Smooth muscle cell (in vitro differentiated cells): ENCODE data around the gene PRM3. TPM values are rescaled to one million over a fixed set of nuclear protein-coding genes. Genes with fewer than 3 reads are reported as not detected.
"Not testable (repeated sequence)": the region's sequence is repeated elsewhere in the genome, so short reads cannot be mapped to it uniquely, and the experiment has no call there.

Source experiments
- DNase-seq: peaks from one replicate; lab custom pipeline; 2025; ENCODE audit not compliant: unreplicated experiment; lab: John Stamatoyannopoulos, UW
- H2AFZ ChIP-seq: fragments of 200-600 bp; sonication (generic); 2 replicates; pipeline ENCODE4 v1.6.0; 2016; ENCODE audit warnings: antibody characterized with exemption, low read depth, mild to moderate bottlenecking
- H3F3A ChIP-seq: fragments of 200-600 bp; sonication (generic); 2 replicates; pipeline ENCODE4 v1.6.0; 2017; ENCODE audit warnings: antibody characterized with exemption, low read depth
- H3K27ac ChIP-seq: fragments of 200-600 bp; sonication (generic); 2 replicates; pipeline ENCODE4 v1.5.1; 2016; ENCODE audit warnings: low read depth, mild to moderate bottlenecking
- H3K27me3 ChIP-seq: fragments of 200-600 bp; sonication (generic); 2 replicates; pipeline ENCODE4 v1.6.1; 2016; ENCODE audit warnings: low read depth, mild to moderate bottlenecking
- H3K36me3 ChIP-seq: fragments of 200-600 bp; sonication (generic); 2 replicates; pipeline ENCODE4 v1.5.1; 2016; ENCODE audit warnings: low read depth
- H3K4me1 ChIP-seq: fragments of 200-600 bp; sonication (generic); 2 replicates; pipeline ENCODE4 v1.5.1; 2016; ENCODE audit warnings: low read depth
- H3K4me2 ChIP-seq: fragments of 200-600 bp; sonication (generic); 2 replicates; pipeline ENCODE4 v1.6.0; 2016; ENCODE audit warnings: mild to moderate bottlenecking
- H3K4me3 ChIP-seq: fragments of 200-600 bp; sonication (generic); 2 replicates; pipeline ENCODE4 v1.5.1; 2016; ENCODE audit warnings: mild to moderate bottlenecking
- H3K79me2 ChIP-seq: fragments of 200-600 bp; sonication (generic); 2 replicates; pipeline ENCODE4 v1.6.0; 2016; ENCODE audit warnings: low read depth, mild to moderate bottlenecking
- H3K9ac ChIP-seq: fragments of 200-600 bp; sonication (generic); 2 replicates; pipeline ENCODE4 v1.6.0; 2016; ENCODE audit warnings: low read depth
- H3K9me3 ChIP-seq: fragments of 200-600 bp; sonication (generic); replicated peaks from 2 replicates; pipeline ENCODE4 v1.5.1; 2016; ENCODE audit warnings: low read depth
- H4K20me1 ChIP-seq: fragments of 200-600 bp; sonication (generic); 2 replicates; pipeline ENCODE4 v1.6.0; 2016; ENCODE audit warnings: low read depth
- WGBS: methylation state at CpG from one replicate; pipeline ENCODE4 v1.1.7; 2016; ENCODE audit warnings: low lambda C conversion rate; 5-methylcytosine and 5-hydroxymethylcytosine counted together
- polyA plus RNA-seq: library from polyadenylated mRNA; unstranded; fragments of >200 nt; fragmentation: Nextera tagmentation; extraction: Ambion mirVana; gene quantifications from 2 replicates; pipeline ENCODE4 v1.2.1, GENCODE V29; 2016
- total RNA-seq: library from RNA; depleted of rRNA; stranded (reverse); fragments of >200 nt; gene quantifications from 2 replicates; pipeline ENCODE4 v1.2.3, GENCODE V29; 2014
- TF ChIP-seq, protein P1 (sequence below): fragments of 200-600 bp; sonication (generic); IDR thresholded peaks from 2 replicates; pipeline ENCODE4 v1.5.1; 2017; ENCODE audit warnings: borderline replicate concordance, mild to moderate bottlenecking, antibody characterized with exemption; ENCODE audit not compliant: insufficient read depth, poor library complexity, severe bottlenecking

PRM3 gene
- total and polyA plus RNA-seq, 2 experiments from 2014 or later: not detected

DNA sequence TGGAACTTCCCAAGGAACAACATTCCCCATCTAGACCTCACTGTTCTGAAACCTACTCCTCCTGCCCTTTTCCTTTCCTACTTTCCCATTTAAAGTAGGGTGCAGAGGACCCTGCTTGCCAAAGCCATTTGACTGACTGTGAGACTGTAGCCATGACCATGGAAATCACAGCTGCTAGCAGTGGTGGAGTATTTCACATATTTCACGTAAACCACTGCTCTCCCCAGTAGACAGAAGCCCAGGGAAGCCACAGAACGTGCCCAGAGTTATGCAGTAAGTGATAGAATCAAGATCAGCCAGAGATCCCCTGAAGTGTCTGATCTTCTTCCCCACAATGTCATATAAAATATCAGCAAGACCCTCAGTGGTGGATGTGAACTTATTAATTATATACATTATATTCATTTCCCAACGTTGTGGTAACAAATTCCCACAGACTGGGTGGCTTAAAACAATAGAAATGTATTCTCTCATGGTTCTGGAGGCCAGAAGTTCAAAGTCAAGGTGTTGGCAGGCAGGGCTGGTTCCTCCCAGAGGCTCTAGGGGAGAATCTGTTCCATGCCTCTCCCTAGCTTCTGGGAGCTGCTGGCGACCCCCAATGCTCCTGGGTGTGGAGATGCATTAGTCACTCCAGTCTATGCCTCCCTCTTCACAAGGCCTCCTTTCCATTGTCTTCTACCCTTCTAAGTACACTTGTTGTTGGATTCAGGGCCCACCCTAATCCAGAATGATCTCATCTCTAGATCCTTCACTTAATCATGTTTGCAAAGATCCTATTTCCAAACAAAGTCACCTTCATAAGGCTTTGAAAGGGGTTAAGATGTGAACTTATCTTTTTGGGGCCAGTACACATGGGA lies 28.4 kb upstream of the PRM3 start:
- H3K4me1 ChIP-seq: no peaks in the 10 kb centered on the region
- no peak overlapping the region for H3K27ac ChIP-seq
- H3K9ac ChIP-seq: no peak overlapping the region
- H3K4me3 ChIP-seq: no peak overlapping the region
- no peak overlapping the region for H3K4me2 ChIP-seq
- no peaks in the 10 kb centered on the region for H3F3A ChIP-seq
- no peak overlapping the region for H2AFZ ChIP-seq
- no peak for DNase-seq
- H3K9me3 ChIP-seq: no peaks in the 10 kb centered on the region
- WGBS: 69% methylated on average over 4 of the region's 4 CpGs
- no peaks in the 10 kb centered on the region for H4K20me1 ChIP-seq
- no peaks in the 10 kb centered on the region for H3K79me2 ChIP-seq
- TF ChIP-seq, protein P1, sequence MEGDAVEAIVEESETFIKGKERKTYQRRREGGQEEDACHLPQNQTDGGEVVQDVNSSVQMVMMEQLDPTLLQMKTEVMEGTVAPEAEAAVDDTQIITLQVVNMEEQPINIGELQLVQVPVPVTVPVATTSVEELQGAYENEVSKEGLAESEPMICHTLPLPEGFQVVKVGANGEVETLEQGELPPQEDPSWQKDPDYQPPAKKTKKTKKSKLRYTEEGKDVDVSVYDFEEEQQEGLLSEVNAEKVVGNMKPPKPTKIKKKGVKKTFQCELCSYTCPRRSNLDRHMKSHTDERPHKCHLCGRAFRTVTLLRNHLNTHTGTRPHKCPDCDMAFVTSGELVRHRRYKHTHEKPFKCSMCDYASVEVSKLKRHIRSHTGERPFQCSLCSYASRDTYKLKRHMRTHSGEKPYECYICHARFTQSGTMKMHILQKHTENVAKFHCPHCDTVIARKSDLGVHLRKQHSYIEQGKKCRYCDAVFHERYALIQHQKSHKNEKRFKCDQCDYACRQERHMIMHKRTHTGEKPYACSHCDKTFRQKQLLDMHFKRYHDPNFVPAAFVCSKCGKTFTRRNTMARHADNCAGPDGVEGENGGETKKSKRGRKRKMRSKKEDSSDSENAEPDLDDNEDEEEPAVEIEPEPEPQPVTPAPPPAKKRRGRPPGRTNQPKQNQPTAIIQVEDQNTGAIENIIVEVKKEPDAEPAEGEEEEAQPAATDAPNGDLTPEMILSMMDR: no peak
- H3K27me3 ChIP-seq: no peaks in the 10 kb centered on the region
- no peaks in the 10 kb centered on the region for H3K36me3 ChIP-seq

DNA sequence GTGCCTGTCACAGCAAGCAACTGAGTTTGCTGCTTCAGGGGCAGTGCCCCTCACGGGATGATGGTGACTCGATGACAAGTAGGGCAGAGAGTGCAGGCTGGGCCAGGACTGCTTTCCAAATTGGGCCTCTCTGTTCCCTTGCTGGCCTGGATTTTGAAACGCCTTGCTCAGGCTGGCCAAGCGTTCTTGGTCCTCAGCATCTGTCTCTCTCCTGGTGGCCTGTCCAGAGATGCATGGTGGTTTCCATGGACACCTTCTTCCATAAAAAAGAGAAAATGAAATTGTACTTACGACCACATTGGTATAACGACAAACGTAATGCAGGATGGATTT lies 27.1 kb upstream of the PRM3 start:
- DNase-seq: no peak
- H3K27me3 ChIP-seq: no peaks in the 10 kb centered on the region
- H3K4me1 ChIP-seq: no peaks in the 10 kb centered on the region
- 95% methylated on average over 7 of the region's 7 CpGs for WGBS
- no peak overlapping the region for H3K4me3 ChIP-seq
- no peak overlapping the region for H3K27ac ChIP-seq
- no peaks in the 10 kb centered on the region for H4K20me1 ChIP-seq
- no peak overlapping the region for H2AFZ ChIP-seq
- H3K9me3 ChIP-seq: no peaks in the 10 kb centered on the region
- TF ChIP-seq, protein P1: no peak
- no peak overlapping the region for H3K4me2 ChIP-seq
- no peaks in the 10 kb centered on the region for H3K79me2 ChIP-seq
- no peak overlapping the region for H3K9ac ChIP-seq
- H3F3A ChIP-seq: no peaks in the 10 kb centered on the region
- H3K36me3 ChIP-seq: no peaks in the 10 kb centered on the region

DNA sequence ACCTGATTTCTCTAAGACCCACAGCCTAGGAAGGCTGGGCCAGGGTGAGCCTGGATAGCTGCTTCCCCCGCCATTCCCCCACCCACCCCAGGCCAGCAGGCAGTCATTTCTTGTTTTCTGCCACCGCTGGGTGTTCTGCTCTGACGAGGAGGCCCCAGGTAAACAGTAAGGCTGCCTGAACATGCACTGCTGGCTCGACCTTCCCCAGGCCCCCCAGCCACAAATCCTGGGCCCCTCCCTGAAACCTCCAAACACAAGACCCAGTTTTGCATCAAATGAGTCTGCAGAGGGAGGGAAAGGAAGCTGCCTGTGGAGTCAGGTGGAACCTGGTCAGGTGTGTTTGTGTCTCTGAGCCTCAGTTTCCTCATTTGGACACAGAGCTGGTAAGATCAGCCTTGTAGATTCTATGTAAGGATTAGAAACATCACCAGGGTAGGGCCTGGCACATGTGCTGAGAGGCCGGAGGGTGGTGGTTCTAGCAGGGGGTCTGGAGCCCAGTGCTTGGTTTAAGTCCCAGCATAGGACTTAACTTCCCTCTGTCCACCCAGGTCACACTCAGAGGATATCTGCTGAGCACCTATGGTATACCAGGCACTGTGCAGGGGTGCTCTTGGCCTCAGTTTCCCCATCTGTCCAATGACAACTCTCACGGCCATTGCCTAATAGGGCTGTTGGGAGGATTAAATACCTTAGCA lies 26.6 kb upstream of the PRM3 start:
- Histone ChIP-seq H3K4me3 (no peak overlapping the region), H4K20me1 (no peaks in the 10 kb centered on the region), H3K79me2 (no peaks in the 10 kb centered on the region), H2AFZ (no peak overlapping the region), H3K4me1 (no peaks in the 10 kb centered on the region), H3F3A (no peaks in the 10 kb centered on the region), H3K27ac (no peak overlapping the region), H3K36me3 (no peaks in the 10 kb centered on the region), H3K9me3 (no peaks in the 10 kb centered on the region), H3K4me2 (no peak overlapping the region), H3K27me3 (no peaks in the 10 kb centered on the region), H3K9ac (no peak overlapping the region)
- 91% methylated on average over 6 of the region's 6 CpGs for WGBS
- no peak for DNase-seq
- TF ChIP-seq, protein P1: no peak

DNA sequence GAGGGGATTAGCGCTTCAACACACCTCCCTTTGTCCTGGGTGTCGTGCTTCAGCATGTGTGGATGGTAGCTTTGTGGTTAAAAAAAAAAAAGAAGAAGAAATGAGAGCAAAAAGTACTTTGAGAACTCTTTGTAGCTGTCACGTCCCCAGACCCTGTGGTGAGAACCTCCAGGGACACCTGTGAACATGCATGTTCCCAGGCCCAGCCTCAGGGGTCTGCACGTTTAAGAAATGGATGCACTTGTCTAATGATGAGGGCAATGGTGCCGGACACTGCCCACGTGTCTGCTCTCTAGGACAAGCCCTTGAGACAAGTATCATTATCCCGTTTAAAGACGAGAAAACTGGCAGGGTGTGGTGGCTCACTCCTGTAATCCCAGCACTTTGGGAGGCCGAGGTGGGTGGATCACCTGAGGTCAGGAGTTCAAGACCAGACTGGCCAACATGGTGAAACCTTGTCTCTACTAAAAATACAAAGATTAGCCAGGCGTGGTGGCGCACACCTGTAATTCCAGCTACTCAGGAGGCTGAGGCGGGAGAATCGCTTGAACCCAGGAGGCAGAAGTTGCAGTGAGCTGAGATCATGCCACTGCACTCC lies 25.6 kb upstream of the PRM3 start:
- 91% methylated on average over 13 of the region's 13 CpGs for WGBS
- H4K20me1 ChIP-seq, H3K36me3 ChIP-seq, DNase-seq, H3K4me1 ChIP-seq, H3K27me3 ChIP-seq, H3K4me3 ChIP-seq, H3K4me2 ChIP-seq, H3K27ac ChIP-seq, H3K79me2 ChIP-seq, H2AFZ ChIP-seq, H3F3A ChIP-seq, H3K9me3 ChIP-seq, H3K9ac ChIP-seq: not testable (repeated sequence)
